Anterior cingulate cortex (tissue), 58 donors: Measurements from ENCODE around the gene LTF.
A peak's percentile ranks its signal among the peaks of the same experiment; 100 is the strongest.
"Not testable (repeated sequence)": the region's sequence is repeated elsewhere in the genome, so short reads cannot be mapped to it uniquely, and the experiment has no call there.

Experiments used
- DNase-seq, 58 donors: peaks; one replicate each; lab custom pipeline; 2025; lab: John Stamatoyannopoulos, UW

LTF gene

GRCh38 chr3:46417841-46418611 is 46.7 kb downstream of the LTF start:
- no peak for DNase-seq

- no peak for DNase-seq
Measured at GRCh38 chr3:46416811-46417510, 47.7 kb downstream of the LTF start.

- no peak for DNase-seq
Measured at GRCh38 chr3:46416125-46416810, 48.4 kb downstream of the LTF start.

GRCh38 chr3:46414739-46415138 is 50.0 kb downstream of the LTF start:
- no peak for DNase-seq

GRCh38 chr3:46413951-46414350 is 50.8 kb downstream of the LTF start:
- no peak for DNase-seq

- DNase-seq: no peak
Measured at GRCh38 chr3:46412786-46413298, 51.9 kb downstream of the LTF start.

- no peak for DNase-seq
Measured at GRCh38 chr3:46411271-46411670, 53.4 kb downstream of the LTF start.

GRCh38 chr3:46410669-46411068 is 54.0 kb downstream of the LTF start:
- no peak for DNase-seq

- DNase-seq: peak in 28 of 58 donors; percentile 6 to 63 (median 21)
Measured at GRCh38 chr3:46409739-46410489, 54.8 kb downstream of the LTF start.

- no peak for DNase-seq
Measured at GRCh38 chr3:46408853-46409252, 55.9 kb downstream of the LTF start.

- peak in 4 of 58 donors; percentile 17 to 60 (median 32) for DNase-seq
Measured at GRCh38 chr3:46407970-46408369, 56.7 kb downstream of the LTF start.

GRCh38 chr3:46406788-46407611 is 57.7 kb downstream of the LTF start, which contains the start of the genes CCR5AS and CCRL2:
CCR5AS (minus strand) TSS chr3:46407066.
CCRL2 (plus strand) TSS chr3:46407259; CDS start chr3:46408080, 821 bp downstream.
- DNase-seq: peak in 11 of 58 donors; percentile 7 to 44 (median 15)

GRCh38 chr3:46406443-46406787 is 58.3 kb downstream of the LTF start:
- DNase-seq: no peak

- DNase-seq: peak in 1 of 58 donors; percentile 3
Measured at GRCh38 chr3:46405301-46406019, 59.2 kb downstream of the LTF start.

- not testable (repeated sequence) for DNase-seq
Measured at GRCh38 chr3:46402902-46403301, 61.8 kb downstream of the LTF start.

- DNase-seq: no peak
Measured at GRCh38 chr3:46401579-46401978, 63.1 kb downstream of the LTF start.

GRCh38 chr3:46400846-46401245 is 63.9 kb downstream of the LTF start:
- no peak for DNase-seq

GRCh38 chr3:46400000-46400734 is 64.5 kb downstream of the LTF start:
- DNase-seq: no peak
